HG03159 (cell line): ENCODE data around the gene LRMDA.

Experiments used
- ATAC-seq: cut with Tn5 transposase; IDR thresholded peaks from one replicate; pipeline ENCODE4 v1.9.1; 2021; ENCODE audit warnings: mild to moderate bottlenecking, moderate library complexity; ENCODE audit not compliant: unreplicated experiment

The LRMDA gene

DNA sequence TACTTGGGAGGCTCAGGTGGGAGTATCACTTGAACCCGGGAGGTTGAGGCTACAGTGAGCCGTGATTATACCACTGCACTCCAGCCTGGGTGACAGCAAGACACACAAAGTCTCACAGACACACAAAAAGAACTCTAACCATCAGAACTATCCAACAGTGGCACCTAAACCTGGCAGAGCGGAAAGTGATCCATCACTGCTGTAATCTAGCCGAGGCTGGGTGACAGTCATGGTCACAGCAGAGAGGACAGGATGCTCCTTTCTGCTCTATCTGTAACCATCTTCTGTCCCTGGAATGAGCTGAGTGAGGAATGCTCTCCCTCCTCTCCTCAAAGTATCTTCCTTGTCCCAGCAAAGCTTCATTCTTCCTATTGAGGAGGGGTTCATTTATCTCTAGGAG, 656.6 kb downstream of the LRMDA start:
- ATAC-seq: no peak

DNA sequence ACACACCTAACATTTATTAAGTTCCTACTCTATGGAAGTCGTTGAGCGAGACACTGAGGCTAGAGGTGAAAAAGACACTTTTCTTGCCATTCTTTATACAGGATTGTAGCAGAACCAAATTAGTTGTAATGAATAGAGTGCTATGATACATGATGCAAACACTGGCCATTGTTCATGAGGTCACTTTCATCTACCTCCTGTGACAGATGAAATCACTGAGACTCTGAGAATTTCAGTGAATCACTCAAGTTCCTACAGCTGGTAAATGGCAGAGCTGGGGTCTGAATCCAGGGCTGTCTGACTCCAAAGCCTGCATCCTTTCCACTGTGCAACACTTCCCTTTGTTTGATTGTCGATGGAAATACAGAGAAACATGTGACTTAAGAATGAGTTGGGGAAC, 657.6 kb downstream of the LRMDA start:
- ATAC-seq: no peak

DNA sequence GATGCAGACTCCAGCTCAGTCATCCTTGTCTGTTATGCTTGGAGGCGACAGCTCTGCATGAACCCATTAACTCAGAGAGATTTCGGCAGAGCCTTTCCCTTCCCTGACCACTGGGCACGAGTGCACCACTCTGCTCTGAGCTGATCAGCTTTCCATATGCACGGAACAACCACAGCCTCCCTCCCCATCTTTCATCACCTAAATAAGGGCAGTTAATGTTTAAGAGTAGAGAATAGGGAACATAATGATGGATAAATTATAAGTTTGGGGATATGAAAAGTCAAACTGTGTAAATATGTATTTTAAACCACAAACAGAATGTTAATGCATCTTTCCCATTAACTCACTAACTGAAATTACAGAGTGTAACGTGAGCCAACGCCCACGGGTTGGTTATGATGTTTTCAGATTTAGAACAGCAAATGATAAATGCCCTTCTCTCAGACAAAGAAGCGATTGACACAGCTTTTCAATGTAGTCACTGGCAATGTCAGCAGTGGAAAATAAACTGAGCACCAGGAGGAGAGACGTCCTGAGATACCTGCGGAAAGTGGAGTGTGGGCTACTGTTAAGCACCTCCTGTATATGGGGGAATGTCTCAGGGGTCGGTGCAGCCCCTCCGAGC, 658.2 kb downstream of the LRMDA start:
- ATAC-seq: no peak

DNA sequence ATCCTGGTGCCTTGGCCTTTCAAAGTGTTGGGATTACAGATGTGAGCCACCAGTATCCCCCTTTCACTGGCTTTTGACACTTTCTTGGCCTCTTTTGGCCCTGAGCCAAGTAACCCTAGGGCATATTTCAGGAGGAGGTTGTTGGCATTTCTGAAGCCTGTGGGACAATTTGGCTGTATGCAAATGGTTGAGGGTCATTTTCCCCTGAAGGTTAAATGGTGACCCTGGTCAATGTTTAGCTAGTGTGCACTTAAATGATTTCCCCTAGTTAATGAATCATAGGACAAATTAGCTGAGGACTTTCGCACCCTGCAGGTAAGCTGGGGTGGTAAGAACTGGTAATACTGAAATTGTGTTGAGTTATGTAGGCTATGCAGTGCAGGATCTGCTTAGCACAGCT, 660.5 kb downstream of the LRMDA start:
- ATAC-seq: no peak

DNA sequence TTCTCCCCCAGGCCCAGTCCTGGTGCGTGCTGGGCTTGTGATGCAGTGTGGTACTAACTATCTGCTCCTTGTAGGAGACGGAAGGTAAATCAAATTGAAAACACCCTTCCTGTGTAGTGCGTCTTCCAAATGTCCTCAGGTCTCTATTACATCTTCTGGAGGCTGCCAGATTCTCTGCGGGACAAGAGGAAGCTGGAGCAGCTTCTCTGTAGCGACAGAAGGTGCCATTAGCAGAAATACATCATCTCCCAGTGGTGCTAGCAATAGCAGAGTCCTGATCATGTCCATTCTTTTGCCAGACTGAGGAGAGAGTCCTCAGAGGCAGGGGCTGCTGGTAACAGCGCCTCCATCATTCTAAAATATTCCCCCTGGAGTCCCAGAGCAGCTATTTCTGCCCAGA, 675.2 kb downstream of the LRMDA start:
- no peak for ATAC-seq

DNA sequence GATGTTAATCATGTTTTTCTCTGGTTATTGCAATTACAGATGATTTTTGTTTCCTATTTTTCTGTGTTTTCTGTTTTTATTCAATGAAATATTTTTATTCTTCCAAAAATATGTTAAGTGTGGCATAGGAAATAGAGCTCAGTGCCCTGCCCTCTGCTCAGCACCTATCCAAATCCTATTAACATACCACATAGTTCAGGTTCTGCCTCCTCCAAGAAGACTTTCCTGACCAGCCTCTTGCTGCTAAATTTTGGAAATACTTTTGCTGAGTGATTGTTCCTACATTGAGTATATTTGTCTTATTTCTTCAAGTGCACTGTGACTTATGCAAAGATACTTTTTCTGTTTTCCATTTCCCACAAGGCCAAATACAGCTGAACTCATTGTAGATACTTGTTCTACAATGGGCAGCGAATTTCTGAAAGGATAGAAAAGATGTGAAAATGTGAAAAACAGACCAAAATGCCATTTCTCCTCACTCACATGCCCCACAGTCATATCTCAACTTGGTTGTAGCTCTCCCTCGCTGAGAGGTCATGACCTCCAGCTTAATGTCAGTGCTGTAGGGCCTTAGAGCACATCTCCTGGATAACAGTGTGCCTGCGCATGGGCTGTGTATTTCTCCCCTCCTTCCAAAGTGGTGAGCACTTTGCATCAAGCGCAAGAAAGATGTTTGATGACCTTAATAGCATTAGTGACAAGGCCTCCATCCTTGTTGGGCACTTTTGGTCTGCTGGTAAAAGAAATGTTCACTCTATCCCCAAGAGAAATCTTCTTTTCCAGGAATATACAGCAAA, 677.3 kb downstream of the LRMDA start:
- no peak for ATAC-seq

DNA sequence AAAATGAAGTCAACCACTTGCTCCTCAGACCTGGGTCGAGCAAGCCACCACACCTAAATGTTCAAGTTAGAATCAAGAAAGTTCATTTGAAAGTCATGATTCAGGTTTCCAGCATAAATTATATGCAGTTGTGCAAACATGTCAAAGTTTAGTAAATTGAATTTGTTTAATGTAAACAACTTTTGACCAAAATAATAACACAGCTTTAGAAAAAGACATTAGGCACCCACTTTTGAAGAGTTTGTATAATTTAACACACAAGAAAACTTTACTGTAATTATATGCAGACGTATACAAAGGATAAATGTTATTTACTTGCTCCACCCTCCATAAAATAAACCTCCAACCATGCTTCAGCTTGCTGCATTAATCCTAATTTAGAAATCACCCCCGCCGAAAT, 680.0 kb downstream of the LRMDA start:
- no peak for ATAC-seq

DNA sequence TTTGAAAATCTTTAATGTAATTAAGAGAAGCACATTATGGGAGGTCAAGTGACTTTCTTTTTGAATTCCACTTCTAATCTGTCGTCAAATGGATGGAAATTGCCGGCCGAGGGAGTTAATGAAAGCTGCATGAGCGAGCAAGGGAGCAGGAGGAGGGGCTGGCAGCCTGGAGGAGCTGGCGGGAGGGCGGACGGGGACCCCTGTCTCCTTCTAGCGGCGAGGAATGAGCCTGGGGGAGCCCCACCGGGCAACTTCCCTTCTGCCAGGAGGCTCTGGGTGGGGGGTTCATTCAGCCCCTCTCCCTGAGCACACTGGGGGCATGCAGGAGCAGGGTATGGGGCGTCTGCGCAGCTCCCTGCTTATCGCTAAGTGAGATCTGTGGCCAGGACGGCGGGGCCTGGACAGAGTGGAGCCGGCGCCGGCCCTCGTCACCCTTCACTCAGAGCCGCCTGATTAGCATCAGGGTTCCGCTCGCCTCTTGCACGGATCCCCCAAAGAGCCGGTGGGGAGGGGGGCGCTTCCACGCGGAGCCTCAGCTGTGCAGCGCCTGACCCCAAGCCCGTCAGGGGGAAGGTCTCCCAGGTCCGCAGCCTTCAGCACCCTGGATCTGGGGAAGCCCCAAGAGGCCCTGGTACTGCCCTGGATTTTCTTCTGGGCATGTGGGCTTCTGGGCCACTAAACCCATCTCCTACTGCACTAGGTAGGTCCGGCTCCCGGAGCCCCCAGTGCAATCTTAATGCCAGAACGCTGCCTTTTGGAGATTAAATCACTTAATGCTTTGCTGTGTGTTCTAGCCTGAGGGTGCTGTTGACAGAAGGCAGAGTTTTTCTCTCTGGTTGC, 680.8 kb downstream of the LRMDA start:
- ATAC-seq: no peak

DNA sequence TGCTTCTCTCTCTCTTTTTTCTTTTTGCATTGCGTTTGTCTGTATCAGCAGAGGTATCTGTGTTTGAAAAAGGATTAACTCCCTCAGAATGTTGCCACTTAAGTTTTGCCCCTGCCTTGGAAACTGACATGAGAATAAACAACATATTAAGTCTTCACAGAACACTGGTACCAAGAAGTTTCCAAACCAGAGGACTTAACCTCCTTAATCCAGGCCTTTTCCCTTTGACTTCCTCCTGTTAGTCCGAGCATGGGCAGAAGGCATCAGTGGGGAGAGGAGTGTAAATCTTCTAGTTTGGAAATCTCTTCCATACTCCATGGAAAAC, 681.4 kb downstream of the LRMDA start:
- ATAC-seq: no peak

DNA sequence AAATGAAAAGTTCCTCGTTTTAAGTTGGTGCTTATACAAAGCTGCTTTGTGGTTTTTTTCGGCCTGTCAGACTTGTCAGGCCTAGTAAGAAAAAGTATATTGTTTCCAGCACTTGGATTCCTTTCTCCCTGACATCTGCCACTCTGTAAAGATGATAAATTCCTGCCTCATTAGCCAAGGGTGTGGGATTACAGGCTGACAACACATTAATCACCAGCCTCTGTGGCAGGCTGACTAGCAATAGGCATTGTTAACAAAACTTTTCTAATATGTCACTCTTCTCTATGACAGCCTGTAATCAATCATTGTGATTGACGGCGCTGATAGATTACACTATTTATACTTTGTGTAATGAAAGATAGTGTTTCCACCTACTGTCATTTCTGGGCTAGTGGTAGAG, 682.5 kb downstream of the LRMDA start:
- no peak for ATAC-seq

DNA sequence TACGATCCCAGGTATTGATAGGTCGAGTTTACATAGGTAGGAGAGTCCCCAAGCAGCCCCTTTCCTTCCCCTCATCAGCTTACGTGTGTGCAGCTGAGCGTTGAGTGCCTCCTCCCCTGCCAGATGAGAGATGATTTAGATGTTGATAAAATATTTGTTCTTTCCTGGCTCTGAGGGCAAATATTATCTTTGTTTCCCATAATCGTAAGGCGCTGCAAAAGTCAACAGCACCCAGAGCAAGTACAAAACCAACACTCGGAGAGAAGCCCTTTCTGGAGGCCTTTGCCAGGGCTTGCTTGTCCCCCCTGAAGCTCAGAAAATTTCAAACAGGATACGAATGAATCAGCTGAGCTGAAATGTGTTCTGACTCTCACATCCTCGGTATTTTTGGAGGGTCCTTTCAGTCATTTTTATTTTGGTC, 683.2 kb downstream of the LRMDA start:
- ATAC-seq: no peak

DNA sequence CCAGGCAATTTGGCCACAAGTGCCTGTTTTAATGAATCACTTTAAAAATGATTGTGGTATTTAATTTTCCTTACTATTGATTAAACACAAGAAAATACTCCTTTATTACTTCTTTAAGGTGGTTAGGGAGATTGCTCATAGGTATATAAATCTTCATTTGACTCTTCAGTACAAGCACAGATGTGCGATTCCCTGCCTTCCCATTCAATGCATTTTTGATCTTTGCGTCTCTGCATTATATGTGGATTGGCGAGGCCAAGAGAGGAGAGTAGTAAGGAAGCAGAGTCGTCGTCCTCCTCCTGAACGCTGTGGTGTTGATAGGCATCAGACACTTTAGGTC, 683.7 kb downstream of the LRMDA start:
- ATAC-seq: no peak

DNA sequence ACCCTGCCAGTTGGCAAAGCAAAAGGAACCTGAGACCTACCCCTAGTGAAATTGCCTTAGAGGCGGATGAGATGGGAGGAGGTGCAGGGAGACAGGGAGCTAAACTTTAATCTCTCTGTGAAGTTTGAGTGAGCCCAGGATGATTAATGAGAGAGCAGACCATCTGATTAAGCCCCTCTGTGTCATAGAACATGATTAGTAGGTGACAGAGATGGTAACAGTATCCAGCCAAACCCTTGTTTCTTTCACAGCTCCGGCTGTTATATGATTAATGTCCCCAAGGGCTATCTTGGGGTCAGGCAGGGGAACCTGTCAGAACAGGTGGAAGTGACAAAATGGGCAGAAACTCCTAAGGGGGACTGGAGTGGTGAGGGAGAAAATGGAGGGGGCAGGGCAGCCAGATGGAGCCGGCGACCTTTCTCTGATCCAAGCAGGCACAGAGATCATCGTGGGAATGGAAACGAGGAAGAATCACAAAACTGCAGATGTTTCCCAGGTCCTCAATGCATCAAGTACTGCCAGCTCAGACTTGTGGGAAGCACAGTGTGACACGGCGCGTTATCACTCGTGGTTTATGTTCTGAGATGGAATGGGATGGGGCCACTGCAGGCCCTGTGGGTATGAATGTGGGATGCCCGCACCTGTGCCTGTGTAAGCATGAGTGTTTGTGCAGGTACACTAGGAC, 684.2 kb downstream of the LRMDA start:
- no peak for ATAC-seq

DNA sequence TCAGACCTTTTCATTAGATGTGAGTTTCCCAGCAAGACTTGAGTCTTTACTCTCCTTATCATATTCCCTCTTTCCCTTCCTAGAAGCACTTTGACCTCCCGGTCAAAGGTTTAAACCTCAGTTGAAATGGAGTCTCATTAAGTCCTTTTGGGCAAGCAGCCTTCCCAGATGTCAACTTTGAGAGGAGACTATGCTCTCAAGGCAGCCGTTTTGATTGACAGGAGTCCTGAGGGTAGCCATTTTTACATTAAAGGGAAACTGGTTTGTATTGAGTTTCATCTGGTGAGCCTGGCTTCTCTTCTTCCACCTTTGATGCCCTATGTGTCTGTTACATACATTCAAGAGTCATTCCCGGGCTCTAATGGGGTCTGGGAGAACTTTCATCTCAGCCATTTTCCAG, 685.1 kb downstream of the LRMDA start:
- ATAC-seq: no peak

DNA sequence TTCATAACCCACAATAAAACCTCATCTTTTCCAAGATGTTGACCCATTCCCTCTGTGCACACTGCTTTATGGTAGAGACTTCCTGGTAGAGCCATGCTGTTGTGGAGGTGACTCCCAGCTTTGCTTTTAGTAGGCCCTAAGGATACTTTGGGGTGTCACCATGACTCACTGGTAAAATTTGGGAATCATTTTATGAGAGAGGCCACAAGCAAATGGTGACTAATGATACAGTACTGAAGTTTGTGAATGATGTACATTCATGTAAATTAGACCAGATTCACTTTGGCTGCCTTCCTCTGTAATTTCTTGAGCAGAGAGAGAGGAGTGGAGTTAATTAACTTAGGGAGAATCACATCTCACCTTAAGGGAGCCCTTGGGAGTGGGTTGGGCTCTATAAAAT, 686.5 kb downstream of the LRMDA start:
- no peak for ATAC-seq

DNA sequence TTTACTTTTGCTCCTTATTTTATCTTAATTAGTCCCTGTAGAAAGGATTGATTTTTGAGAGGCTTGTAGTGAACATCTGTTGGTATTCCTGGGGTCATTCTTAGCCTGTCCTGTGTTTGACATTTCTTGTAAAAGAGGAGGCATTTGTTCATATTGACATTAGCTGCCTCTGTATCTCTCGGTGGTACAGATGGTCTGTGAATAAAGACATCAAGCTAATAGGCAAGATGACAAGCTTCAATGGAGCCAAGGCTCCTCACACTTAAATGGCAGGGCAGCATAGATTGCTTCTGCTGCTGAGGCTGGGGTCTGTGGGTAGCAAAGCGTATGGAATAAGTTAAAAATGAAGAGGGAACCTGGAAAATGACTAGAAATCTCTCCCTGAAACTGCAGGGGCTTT, 687.6 kb downstream of the LRMDA start:
- ATAC-seq: no peak

DNA sequence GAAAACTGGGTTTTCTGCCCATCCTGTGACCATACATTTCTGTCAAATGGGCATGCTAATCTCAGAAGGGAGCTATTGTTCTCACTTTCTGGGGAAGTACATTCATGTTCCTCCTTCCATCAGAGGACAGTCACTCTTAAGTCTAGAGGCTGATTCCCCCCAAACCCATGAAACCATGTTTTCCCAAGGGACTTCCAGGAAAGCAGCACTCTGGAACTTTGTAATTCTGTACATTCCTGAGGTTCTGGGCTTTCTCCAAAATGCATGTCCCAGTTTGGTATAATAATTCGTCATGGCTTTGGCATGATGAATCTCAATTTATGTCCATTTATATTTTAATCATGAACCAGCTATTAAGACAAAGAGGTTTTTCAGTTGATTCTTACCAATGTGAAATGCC, 688.1 kb downstream of the LRMDA start:
- ATAC-seq: no peak

DNA sequence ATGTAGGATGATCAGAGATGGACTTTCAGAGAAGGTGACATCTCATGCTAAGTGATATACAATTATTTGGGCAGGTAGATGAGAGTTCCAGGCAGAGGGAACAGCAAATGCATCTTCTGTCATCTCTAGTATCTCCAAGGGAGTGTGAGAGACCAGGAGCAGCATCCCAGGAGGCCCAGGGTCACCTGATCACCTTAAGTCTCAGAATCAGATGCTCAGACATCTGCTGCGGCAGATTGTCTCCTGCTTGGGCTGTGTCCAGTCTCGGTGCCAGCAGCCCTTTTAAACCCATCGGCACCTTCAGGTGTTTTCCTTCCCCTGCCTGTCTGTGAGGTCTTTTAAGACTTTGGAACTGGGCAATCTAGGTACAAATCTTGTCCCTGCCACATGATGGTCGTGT, 690.6 kb downstream of the LRMDA start:
- no peak for ATAC-seq

DNA sequence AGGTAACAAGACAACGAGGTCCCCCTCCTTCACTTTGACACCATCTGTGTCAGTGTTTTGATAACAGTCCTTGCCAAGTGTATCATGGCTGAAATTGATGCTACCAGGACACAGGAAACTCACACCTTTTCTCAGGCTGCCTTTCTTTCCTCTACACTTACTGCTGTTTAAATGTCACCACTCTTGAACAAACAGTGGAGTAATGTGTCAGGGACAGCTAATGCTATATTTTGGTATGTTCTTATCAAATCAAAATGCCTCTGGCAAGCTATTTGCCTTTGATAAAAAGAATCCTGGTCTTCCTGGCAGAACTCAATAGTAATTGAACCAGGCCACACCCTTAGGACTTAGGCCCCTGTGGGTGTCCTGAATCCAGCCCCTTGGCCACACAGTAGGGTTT, 692.9 kb downstream of the LRMDA start:
- ATAC-seq: no peak

DNA sequence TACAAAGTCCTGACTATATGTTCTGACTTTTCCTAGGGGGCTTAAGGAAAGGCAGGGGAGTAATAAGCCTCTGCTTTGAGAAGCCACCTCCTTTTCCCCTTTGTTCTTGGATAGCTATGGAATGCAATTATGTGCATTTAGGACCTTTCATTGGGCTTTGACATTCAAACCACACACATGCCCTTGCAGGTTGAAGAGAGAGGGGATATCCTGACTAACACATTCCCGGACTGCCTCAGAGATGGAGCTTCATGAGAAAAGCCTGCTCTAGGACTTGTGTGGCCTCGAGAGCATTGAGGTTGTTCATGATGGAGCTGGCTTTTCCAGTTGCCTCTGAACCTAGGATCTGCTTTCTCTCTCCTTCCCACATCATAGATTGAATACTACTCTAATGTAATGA, 694.5 kb downstream of the LRMDA start:
- no peak for ATAC-seq
